Myocyte (in vitro differentiated cells): Measurements from ENCODE around the gene HEATR1. TPM values are rescaled to one million over a fixed set of nuclear protein-coding genes. Genes with fewer than 3 reads are reported as not detected.

Experiments used
- DNase-seq: peaks from one replicate; pipeline ENCODE4 v3.0.0-alpha.2; 2012; ENCODE audit warnings: low read depth
- total RNA-seq: library from RNA; depleted of rRNA; stranded (reverse); fragments of >200 nt; gene quantifications from 2 replicates; pipeline ENCODE4 v1.2.3, GENCODE V29; 2014

Gene HEATR1
- total RNA-seq, 1 donor from 2014 or later = 32.1 TPM

DNA sequence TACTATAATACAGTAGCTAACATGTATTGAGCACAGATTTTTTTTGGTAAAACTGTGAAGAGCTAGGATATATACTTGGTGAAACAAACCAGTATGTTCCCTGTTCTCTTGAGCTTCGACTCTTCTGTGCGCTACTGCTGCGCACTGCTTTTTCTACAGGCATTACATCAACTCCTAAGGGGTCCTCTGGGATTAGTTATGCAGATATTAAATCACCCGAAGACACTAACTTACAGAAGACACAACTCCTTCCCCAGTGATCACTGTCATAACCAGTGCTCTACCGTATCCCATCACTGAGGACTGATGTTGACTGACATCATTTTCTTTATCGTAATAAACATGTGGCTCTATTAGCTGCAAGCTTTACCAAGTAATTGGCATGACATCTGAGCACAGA, 55.9 kb downstream of the HEATR1 start:
- no peak for DNase-seq

DNA sequence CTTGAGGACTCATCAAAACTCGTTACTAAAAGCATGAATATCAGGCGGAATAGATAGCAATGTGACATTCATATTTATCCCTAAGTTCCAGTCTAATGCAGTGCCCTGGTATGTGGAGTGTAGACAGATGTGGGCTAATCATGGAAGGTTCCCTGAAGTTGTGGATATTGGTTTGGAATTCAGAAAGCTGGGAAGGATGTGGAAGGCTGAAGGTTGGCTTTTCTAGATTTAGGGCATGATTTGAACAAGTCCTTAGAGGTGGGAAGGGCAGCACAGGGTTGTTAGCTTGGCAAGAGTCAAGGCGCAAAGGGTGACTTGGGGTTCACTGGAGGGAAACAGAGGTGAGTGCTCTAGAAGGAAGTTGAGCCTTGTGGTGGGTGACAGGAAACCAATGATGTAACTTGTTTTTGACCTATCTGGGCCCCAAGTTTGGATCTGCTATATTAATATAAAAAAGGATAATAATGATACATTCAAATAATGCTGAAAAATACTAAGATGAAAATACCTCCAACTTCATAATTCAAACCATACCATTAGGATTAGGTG, 58.6 kb downstream of the HEATR1 start:
- no peak for DNase-seq

GRCh38 chr1:236543065-236543669, 61.1 kb downstream of the HEATR1 start:
- DNase-seq = no peak

- DNase-seq = peak; percentile 16
These were observed 62.6 kb downstream of the HEATR1 start for GRCh38 chr1:236541710-236542109.

GRCh38 chr1:236540813-236541465, 63.4 kb downstream of the HEATR1 start:
- DNase-seq = no peak

GRCh38 chr1:236536540-236536939, 67.8 kb downstream of the HEATR1 start:
- no peak for DNase-seq

GRCh38 chr1:236535662-236536161, 68.6 kb downstream of the HEATR1 start:
- DNase-seq = no peak

- no peak for DNase-seq
These were observed 69.1 kb downstream of the HEATR1 start for GRCh38 chr1:236535190-236535589.

DNA sequence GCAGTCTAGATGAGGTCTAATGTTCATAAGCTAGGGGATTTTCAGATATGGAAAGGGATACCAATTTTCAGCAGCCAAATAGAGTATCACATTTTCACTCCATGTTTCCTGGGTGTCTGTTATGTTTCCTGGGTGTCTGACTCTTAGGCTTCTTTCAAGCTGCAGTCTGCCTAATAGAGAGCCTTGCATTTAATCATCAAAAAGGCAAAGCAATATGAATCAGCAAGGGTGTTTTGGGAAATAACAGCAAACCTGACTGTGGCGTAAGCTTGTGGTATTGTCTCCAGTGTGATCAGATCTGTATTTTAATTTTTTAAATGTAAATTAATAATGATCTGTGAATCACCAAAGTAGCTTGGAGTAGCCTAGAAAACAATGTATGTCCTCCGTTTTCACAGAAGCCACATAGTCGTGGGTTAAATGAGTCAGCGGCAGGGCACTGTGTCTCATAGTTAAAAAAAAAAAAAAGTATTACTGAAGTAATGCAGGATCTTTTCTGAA, 70.1 kb downstream of the HEATR1 start:
- DNase-seq = peak; percentile 19

DNA sequence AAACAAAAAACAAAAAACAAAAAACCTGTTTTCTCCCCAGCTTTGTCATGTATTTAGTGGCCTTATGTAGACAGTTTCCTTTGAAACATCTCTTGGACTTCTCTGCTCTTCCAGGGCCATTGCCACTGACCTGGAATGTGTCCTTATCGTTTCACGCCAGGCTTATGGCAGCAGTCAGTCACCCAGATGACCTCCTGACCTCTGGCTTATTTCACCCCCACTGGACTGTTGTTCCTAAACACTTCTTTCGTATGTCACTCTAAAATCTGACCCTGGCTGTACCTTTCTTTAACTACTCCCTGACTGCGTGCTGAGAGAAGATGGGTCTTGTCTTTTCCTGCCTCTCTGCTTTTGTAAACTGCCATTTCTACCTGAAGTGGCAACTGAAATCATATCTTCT, 71.5 kb downstream of the HEATR1 start:
- DNase-seq = no peak

DNA sequence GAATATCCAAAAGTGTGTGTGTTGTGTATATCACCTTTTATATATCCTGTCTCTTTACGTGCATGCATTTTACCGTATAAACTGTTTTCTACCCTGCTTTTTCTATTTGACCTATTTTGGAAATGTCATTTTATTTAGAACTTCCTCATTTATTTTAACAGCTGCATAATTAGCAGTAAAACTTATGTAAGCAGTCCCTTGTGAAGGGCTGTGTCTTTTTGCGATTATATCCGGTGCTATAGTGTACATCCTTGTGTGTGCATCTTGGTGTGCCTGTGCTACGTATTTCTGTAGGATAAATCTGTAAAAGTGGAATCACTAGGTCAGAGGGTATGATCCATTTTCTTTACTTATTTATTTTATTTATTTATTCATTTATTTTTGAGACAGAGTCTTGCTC, 73.4 kb downstream of the HEATR1 start:
- DNase-seq = no peak

DNA sequence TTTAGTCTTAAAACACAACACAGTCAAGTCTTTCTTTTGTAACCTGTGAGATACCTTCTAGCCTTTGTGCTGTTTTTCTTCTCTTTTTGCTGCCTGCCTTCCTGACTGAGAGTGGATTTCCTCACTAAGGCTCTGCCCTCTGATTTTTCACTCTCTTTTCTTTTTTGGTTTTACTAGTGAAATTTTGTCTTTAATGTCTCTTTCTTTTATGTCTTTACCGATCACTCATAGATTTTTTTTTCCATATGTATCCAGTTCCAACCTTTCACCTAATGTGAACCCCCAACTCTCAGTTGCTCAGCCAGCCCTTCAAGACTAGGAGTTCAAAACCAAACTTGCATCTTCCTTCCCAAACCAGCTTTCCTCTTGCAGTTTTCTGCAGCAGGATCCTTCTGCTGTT, 74.0 kb downstream of the HEATR1 start:
- DNase-seq = no peak

- no peak for DNase-seq
These were observed 78.2 kb downstream of the HEATR1 start for GRCh38 chr1:236526079-236526478.

DNA sequence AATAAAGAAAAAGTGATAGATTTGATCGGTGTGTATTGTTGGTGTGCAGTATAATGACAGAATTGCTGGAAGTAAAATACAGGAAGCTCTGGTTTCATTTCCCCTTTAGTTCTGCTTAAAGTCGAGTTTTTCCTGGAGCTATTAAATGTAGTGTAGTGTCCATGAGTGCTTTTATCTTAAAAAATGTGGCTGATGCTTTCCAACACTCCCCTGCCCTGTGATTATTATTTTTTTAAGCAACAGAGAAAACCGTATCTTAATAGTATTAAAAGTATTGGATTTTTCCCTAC, 79.5 kb downstream of the HEATR1 start:
- DNase-seq = no peak

- DNase-seq = peak; percentile 57
These were observed 80.0 kb downstream of the HEATR1 start for GRCh38 chr1:236524142-236524894.

GRCh38 chr1:236523704-236524141, 80.6 kb downstream of the HEATR1 start, which contains the start of gene LGALS8:
TSS of gene LGALS8 (plus strand) at chr1:236523982. CDS start at chr1:236526071, 2,089 bp downstream.
- DNase-seq = peak; percentile 84

DNA sequence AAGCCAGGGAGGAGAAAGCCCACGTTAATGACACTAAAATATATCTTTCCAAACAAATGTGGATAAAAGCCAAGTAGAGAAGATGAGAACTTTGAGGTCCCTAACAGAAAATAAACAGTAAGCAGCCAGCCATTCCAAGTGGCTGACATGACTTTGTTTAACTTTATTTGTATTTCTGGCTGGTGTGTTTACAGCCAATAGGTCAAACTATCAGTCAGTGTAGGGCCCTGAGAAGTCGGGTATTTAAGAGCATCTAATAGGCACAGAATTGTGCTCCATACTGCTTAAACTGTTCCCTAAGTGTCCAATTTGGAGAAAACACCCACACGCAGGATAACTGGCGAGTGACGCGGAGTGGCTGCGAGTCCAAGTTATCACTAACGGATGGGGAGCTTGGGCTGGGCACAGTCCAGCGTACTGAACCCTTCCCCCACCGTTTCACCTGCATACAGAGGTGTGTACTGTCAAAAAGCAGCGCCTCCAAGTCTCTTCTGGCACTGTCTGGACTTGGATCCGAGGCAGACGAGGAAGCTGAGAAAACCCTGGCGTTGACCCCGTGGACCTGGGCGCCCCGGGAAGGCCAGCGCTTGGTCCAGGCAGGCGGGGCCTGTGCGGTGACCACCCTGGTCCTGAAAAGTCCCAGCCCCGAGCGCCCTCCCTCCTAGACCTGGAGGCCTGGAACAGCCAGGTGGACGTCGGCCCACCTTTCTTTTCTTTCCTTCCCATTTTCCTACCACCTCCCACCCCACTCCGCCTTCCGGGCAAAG, 81.2 kb downstream of the HEATR1 start:
- DNase-seq = no peak

DNA sequence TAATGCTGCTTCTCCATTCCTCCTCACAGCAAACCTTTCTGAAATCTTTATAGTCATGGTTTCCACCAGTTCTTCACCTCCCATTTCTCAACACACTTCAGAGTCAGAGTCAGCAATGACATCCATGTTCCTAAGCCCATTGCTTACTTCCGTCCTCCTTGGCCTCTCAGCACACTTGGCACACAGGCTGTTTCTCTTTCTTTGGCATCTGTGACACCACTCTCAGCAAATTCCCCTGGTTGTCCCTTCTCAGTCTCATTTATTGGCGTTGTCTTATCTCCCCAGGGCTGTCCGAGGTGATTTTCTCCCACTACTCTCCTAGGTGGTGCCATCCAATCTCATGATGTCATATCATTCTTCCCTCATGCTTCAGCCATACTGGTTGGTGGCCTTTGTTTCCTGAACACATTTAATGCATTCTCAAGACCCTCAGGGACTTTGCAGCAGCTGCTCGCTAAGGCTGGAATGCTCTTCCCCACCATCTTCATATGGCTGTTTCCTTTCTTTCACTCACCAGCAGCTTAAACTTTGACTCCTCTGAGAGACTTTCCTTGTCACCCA, 83.8 kb downstream of the HEATR1 start:
- no peak for DNase-seq

- no peak for DNase-seq
These were observed 86.0 kb downstream of the HEATR1 start for GRCh38 chr1:236518322-236518721.

GRCh38 chr1:236516929-236517704, 87.2 kb downstream of the HEATR1 start:
- DNase-seq = no peak
